Fibroblast of lung (primary cell): Measurements from ENCODE around the gene SMIM12. TPM values are rescaled to one million over a fixed set of nuclear protein-coding genes. Genes with fewer than 3 reads are reported as not detected.

Experiments used
- DNase-seq, 2 donors: peaks; one replicate each; pipeline versions ENCODE4 v3.0.0 to v3.0.0-alpha.2; 2010; ENCODE audit warnings: low read depth in 2 of 2
- H2AFZ ChIP-seq: 2 replicates; pipeline ENCODE4 v1.5.1; 2012; ENCODE audit warnings: low read length, control low read depth, inconsistent platforms
- H3K27ac ChIP-seq: 2 replicates; pipeline ENCODE4 v1.5.1; 2011; ENCODE audit warnings: low read length, control low read depth; ENCODE audit not compliant: insufficient read depth
- H3K27me3 ChIP-seq: 2 replicates; pipeline ENCODE4 v1.5.1; 2011; ENCODE audit warnings: mild to moderate bottlenecking, low read length; ENCODE audit not compliant: control insufficient read depth, insufficient read depth
- H3K36me3 ChIP-seq: 2 replicates; pipeline ENCODE4 v1.5.1; 2011; ENCODE audit warnings: low read length; ENCODE audit not compliant: control insufficient read depth, insufficient read depth
- H3K4me1 ChIP-seq: 2 replicates; pipeline ENCODE4 v1.5.1; 2011; ENCODE audit warnings: low read length; ENCODE audit not compliant: control insufficient read depth, insufficient read depth; ENCODE audit errors: extremely low read depth
- H3K4me2 ChIP-seq: 2 replicates; pipeline ENCODE4 v1.5.1; 2011; ENCODE audit warnings: low read length, control low read depth; ENCODE audit not compliant: insufficient read depth; ENCODE audit errors: extremely low read depth
- H3K4me3 ChIP-seq, 4 experiments: fragments of 200-600 bp in 1 of 4; sonication (generic) in 1 of 4; replicated peaks in 1 of 4; 2 replicates each; pipeline ENCODE4 v1.5.1; 2011 to 2016; ENCODE audit warnings: low read length in 4 of 4, low read depth in 3 of 4, mild to moderate bottlenecking in 3 of 4, control low read depth in 2 of 4, inconsistent platforms in 1 of 4, mixed read lengths in 1 of 4; ENCODE audit not compliant: insufficient read depth in 1 of 4; ENCODE audit errors: control extremely low read depth in 1 of 4
- H3K79me2 ChIP-seq: 2 replicates; pipeline ENCODE4 v1.5.1; 2012; ENCODE audit warnings: mild to moderate bottlenecking, low read length, inconsistent platforms; ENCODE audit not compliant: control insufficient read depth, insufficient read depth
- H3K9ac ChIP-seq: 2 replicates; pipeline ENCODE4 v1.5.1; 2011; ENCODE audit warnings: mild to moderate bottlenecking, low read length, control low read depth; ENCODE audit not compliant: insufficient read depth
- H3K9me3 ChIP-seq: 2 replicates; pipeline ENCODE4 v1.5.1; 2012; ENCODE audit warnings: low read depth, low read length; ENCODE audit not compliant: control insufficient read depth, insufficient read depth
- H4K20me1 ChIP-seq: 2 replicates; pipeline ENCODE4 v1.5.1; 2011; ENCODE audit warnings: low read length; ENCODE audit not compliant: control insufficient read depth, insufficient read depth; ENCODE audit errors: extremely low read depth
- CTCF ChIP-seq, 2 donors: IDR thresholded peaks in 1 of 2; conservative IDR thresholded peaks in 1 of 2; 1 replicate in 1 of 2; 2 replicates in 1 of 2; pipeline ENCODE4 v1.5.1; 2011 to 2012; ENCODE audit warnings: low read length in 2 of 2, control low read depth in 1 of 2, inconsistent platforms in 1 of 2, low read depth in 1 of 2, mild to moderate bottlenecking in 1 of 2
- EZH2 ChIP-seq: IDR thresholded peaks from 2 replicates; pipeline ENCODE4 v1.5.1; 2012; ENCODE audit warnings: low read length, control low read depth, mild to moderate bottlenecking; ENCODE audit errors: missing control alignments
- polyA plus RNA-seq, 2 donors: library from polyadenylated mRNA; depleted of rRNA in 1 of 2; stranded (reverse) in 1 of 2; unstranded in 1 of 2; fragments of >200 nt; gene quantifications; 2 replicates each; pipeline ENCODE4 v1.2.1, GENCODE V29; 2011 to 2012; ENCODE audit warnings: missing spikeins in 1 of 2
- total RNA-seq: library from RNA; depleted of rRNA; stranded (reverse); fragments of >200 nt; gene quantifications from 2 replicates; pipeline ENCODE4 v1.2.1, GENCODE V29; 2014

SMIM12 gene
- total and polyA plus RNA-seq, 2 donors (not counting 1 experiment from before 2014, with no cell fraction given), result 18.2 to 59.7 TPM

GRCh38 chr1:34906756-34907155 is 47.2 kb upstream of the SMIM12 start:
- Histone ChIP-seq H3K9ac (no peak overlapping the region), H2AFZ (no peak overlapping the region), H3K27me3 (no peaks in the 10 kb centered on the region), H3K79me2 (no peaks in the 10 kb centered on the region), H3K36me3 (no peaks in the 10 kb centered on the region), H3K9me3 (no peaks in the 10 kb centered on the region), H4K20me1 (no peaks in the 10 kb centered on the region), H3K4me1 (no peaks in the 10 kb centered on the region), H3K27ac (no peak overlapping the region), H3K4me3 (no peak overlapping the region), H3K4me2 (no peak overlapping the region)
- TF ChIP-seq EZH2 (no peak), CTCF (conservative IDR thresholded peaks at IDR 0.05 in 1 of 2, IDR thresholded peaks at IDR 0.05 in 1 of 2; ENCODE audit: low read depth in 1 of 2, low read length in 2 of 2) (no peak)
- DNase-seq, result no peak

- Histone ChIP-seq H3K79me2 (no peaks in the 10 kb centered on the region), H4K20me1 (no peaks in the 10 kb centered on the region), H3K9me3 (no peaks in the 10 kb centered on the region), H3K27ac (no peak overlapping the region), H3K9ac (no peak overlapping the region), H2AFZ (no peak overlapping the region), H3K27me3 (no peaks in the 10 kb centered on the region), H3K4me2 (no peak overlapping the region), H3K4me1 (no peaks in the 10 kb centered on the region), H3K4me3 (no peak overlapping the region), H3K36me3 (no peaks in the 10 kb centered on the region)
- TF ChIP-seq EZH2 (no peak), CTCF (conservative IDR thresholded peaks at IDR 0.05 in 1 of 2, IDR thresholded peaks at IDR 0.05 in 1 of 2; ENCODE audit: low read depth in 1 of 2, low read length in 2 of 2) (no peak)
- no peak for DNase-seq
Measured at GRCh38 chr1:34906222-34906621, 46.7 kb upstream of the SMIM12 start.

- Histone ChIP-seq H4K20me1 (no peaks in the 10 kb centered on the region), H3K9ac (no peak overlapping the region), H3K36me3 (no peaks in the 10 kb centered on the region), H3K27ac (no peak overlapping the region), H3K4me3 (no peak overlapping the region), H3K4me2 (no peak overlapping the region), H3K27me3 (no peaks in the 10 kb centered on the region), H2AFZ (no peak overlapping the region), H3K9me3 (no peaks in the 10 kb centered on the region), H3K4me1 (no peaks in the 10 kb centered on the region), H3K79me2 (no peaks in the 10 kb centered on the region)
- TF ChIP-seq CTCF (conservative IDR thresholded peaks at IDR 0.05 in 1 of 2, IDR thresholded peaks at IDR 0.05 in 1 of 2; ENCODE audit: low read depth in 1 of 2, low read length in 2 of 2), result no peak
- no peak for TF ChIP-seq EZH2
- no peak for DNase-seq
Measured at GRCh38 chr1:34905098-34905459, 45.5 kb upstream of the SMIM12 start.
